Prostate gland (tissue), 2 donors: ENCODE measurements around the gene HTR6. TPM values are rescaled to one million over a fixed set of nuclear protein-coding genes. Genes with fewer than 3 reads are reported as not detected.

Experiments used
- DNase-seq: peaks from one replicate; pipeline ENCODE4 v3.0.0-alpha.2; 2019; ENCODE audit warnings: low spot score
- H3K27ac ChIP-seq, 2 donors: fragments of 200-600 bp; sonication (generic); 2 replicates each; pipeline ENCODE4 v1.5.1; 2017 to 2019
- H3K27me3 ChIP-seq: fragments of 200-600 bp; sonication (generic); replicated peaks from 2 replicates; pipeline ENCODE4 v1.5.1; 2019; ENCODE audit not compliant: insufficient read depth
- H3K36me3 ChIP-seq, 2 donors: fragments of 200-600 bp; sonication (generic); 1 replicate in 1 of 2; 2 replicates in 1 of 2; pipeline versions ENCODE4 v1.5.1 to v1.8.1; 2017 to 2019
- H3K4me1 ChIP-seq: fragments of 200-600 bp; sonication (generic); replicated peaks from 2 replicates; pipeline ENCODE4 v1.5.1; 2019
- H3K4me3 ChIP-seq, 2 donors: fragments of 200-600 bp; sonication (generic); 2 replicates each; pipeline ENCODE4 v1.5.1; 2017 to 2019
- H3K9me3 ChIP-seq: fragments of 200-600 bp; sonication (generic); 2 replicates; pipeline ENCODE4 v1.5.1; 2017
- POLR2A ChIP-seq: fragments of 450-650 bp; IDR thresholded peaks from one replicate; pipeline ENCODE4 v1.6.1; 2016; ENCODE audit warnings: antibody characterized with exemption, mild to moderate bottlenecking
- POLR2AphosphoS5 ChIP-seq: sonication (generic); formaldehyde crosslinking; IDR thresholded peaks from one replicate; pipeline ENCODE4 v1.6.1; 2017; ENCODE audit warnings: antibody characterized with exemption
- WGBS: methylation state at CpG from one replicate; pipeline ENCODE4 v1.1.5; 2018; 5-methylcytosine and 5-hydroxymethylcytosine counted together
- intact Hi-C: fragments of 100-400 bp; cut with DNase I; formaldehyde crosslinking; loops from one replicate; pipeline ENCODE4 v1.14.2; 2022
- total RNA-seq, 2 donors: library from RNA; depleted of rRNA; stranded (reverse); fragments of >200 nt; gene quantifications; one replicate each; pipeline ENCODE4 v1.1.0, GENCODE V29; 2016
- TF ChIP-seq, protein P1 (sequence below), 4 experiments: fragments of 200-600 bp in 2 of 4; fragments of 450-650 bp in 2 of 4; sonication (generic) in 2 of 4; IDR thresholded peaks; 1 replicate in 3 of 4; 2 replicates in 1 of 4; pipeline ENCODE4 v1.5.1; 2016 to 2019; ENCODE audit warnings: antibody characterized with exemption in 4 of 4, mild to moderate bottlenecking in 2 of 4, moderate library complexity in 2 of 4

Gene HTR6
- total RNA-seq, 2 donors from 2014 or later = not detected

DNA sequence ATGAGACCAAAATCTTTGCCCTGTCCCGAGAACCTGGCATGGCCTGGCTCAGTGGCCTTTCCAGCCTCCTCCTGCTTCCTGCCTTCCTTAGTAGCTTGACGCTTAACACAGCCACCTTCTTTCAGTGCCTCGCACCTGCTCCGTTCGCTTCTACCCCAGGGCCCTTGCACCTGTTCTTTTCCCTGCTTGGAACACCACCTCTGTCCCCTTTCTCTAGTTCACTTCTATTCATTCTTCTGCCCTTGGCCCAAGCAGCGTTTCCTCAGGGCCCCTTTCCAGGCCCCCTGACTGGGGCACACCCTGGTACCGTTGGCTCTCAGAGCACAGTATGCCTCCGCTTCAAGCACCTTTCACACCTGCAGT lies 9.0 kb upstream of the HTR6 start:
- WGBS = 81% methylated on average over 8 of the region's 8 CpGs
- H3K4me3 ChIP-seq = no peak overlapping the region
- DNase-seq = no peak
- peaks cover 10% of the 10 kb centered on the region for H3K4me1 ChIP-seq
- H3K27ac ChIP-seq = peak overlapping the region in 1 of 2 donors; percentile 11
- H3K9me3 ChIP-seq = no peaks in the 10 kb centered on the region
- TF ChIP-seq, protein P1, sequence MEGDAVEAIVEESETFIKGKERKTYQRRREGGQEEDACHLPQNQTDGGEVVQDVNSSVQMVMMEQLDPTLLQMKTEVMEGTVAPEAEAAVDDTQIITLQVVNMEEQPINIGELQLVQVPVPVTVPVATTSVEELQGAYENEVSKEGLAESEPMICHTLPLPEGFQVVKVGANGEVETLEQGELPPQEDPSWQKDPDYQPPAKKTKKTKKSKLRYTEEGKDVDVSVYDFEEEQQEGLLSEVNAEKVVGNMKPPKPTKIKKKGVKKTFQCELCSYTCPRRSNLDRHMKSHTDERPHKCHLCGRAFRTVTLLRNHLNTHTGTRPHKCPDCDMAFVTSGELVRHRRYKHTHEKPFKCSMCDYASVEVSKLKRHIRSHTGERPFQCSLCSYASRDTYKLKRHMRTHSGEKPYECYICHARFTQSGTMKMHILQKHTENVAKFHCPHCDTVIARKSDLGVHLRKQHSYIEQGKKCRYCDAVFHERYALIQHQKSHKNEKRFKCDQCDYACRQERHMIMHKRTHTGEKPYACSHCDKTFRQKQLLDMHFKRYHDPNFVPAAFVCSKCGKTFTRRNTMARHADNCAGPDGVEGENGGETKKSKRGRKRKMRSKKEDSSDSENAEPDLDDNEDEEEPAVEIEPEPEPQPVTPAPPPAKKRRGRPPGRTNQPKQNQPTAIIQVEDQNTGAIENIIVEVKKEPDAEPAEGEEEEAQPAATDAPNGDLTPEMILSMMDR (IDR thresholded peaks at IDR 0.05) = no peak
- TF ChIP-seq POLR2A = no peak
- TF ChIP-seq POLR2AphosphoS5 = no peak
- H3K36me3 ChIP-seq = peaks cover 6% of the 10 kb centered on the region in 2 donors
- no peaks in the 10 kb centered on the region for H3K27me3 ChIP-seq
- intact Hi-C loops = no loop called here

GRCh38 chr1:19656134-19656779 lies 8.4 kb upstream of the HTR6 start:
- WGBS = 90% methylated on average over 9 of the region's 9 CpGs
- H3K27me3 ChIP-seq = no peaks in the 10 kb centered on the region
- intact Hi-C loops = no loop called here
- DNase-seq = no peak
- H3K4me3 ChIP-seq = no peak overlapping the region
- TF ChIP-seq, protein P1 (IDR thresholded peaks at IDR 0.05) = no peak
- H3K4me1 ChIP-seq = peaks cover 5% of the 10 kb centered on the region
- no peak overlapping the region for H3K27ac ChIP-seq
- H3K9me3 ChIP-seq = no peaks in the 10 kb centered on the region
- peaks cover 6% of the 10 kb centered on the region in 2 donors for H3K36me3 ChIP-seq

DNA sequence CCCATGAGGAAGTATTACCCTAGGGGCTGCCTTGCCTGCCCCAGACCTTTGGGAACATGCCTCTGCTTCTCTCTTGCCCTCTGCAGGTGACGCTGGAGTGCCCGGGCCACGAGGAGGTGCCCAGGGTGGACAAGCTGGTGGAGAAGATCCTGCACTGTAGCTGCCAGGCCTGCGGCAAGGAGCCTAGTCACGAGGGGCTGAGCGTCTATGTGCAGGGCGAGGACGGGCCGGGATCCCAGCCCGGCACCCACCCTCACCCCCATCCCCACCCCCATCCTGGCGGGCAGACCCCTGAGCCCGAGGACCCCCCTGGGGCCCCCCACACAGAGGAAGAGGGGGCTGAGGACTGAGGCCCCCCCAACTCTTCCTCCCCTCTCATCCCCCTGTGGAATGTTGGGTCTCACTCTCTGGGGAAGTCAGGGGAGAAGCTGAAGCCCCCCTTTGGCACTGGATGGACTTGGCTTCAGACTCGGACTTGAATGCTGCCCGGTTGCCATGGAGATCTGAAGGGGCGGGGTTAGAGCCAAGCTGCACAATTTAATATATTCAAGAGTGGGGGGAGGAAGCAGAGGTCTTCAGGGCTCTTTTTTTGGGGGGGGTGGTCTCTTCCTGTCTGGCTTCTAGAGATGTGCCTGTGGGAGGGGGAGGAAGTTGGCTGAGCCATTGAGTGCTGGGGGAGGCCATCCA lies 7.8 kb upstream of the HTR6 start:
- intact Hi-C loops = no loop called here

DNA sequence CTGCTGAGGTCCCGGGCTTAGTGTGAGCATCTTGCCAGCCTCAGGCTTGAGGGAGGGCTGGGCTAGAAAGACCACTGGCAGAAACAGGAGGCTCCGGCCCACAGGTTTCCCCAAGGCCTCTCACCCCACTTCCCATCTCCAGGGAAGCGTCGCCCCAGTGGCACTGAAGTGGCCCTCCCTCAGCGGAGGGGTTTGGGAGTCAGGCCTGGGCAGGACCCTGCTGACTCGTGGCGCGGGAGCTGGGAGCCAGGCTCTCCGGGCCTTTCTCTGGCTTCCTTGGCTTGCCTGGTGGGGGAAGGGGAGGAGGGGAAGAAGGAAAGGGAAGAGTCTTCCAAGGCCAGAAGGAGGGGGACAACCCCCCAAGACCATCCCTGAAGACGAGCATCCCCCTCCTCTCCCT lies 7.2 kb upstream of the HTR6 start:
- WGBS = 65% methylated on average over 10 of the region's 10 CpGs
- no peak for DNase-seq
- intact Hi-C loops = no loop called here
- peaks cover 6% of the 10 kb centered on the region in 2 donors for H3K36me3 ChIP-seq
- TF ChIP-seq POLR2AphosphoS5 = no peak
- no peaks in the 10 kb centered on the region for H3K9me3 ChIP-seq
- no peaks in the 10 kb centered on the region for H3K27me3 ChIP-seq
- no peak overlapping the region for H3K4me3 ChIP-seq
- peaks cover 5% of the 10 kb centered on the region for H3K4me1 ChIP-seq
- H3K27ac ChIP-seq = no peak overlapping the region

More for the DNA sequence above, 7.8 kb upstream of the HTR6 start:
- Histone ChIP-seq H3K36me3 (peaks cover 6% of the 10 kb centered on the region in 2 donors), H3K4me1 (peaks cover 5% of the 10 kb centered on the region), H3K27me3 (no peaks in the 10 kb centered on the region), H3K9me3 (no peaks in the 10 kb centered on the region), H3K27ac (no peak overlapping the region), H3K4me3 (no peak overlapping the region)
- DNase-seq = no peak
- 56% methylated on average over 8 of the region's 15 CpGs for WGBS
- no peak for TF ChIP-seq POLR2AphosphoS5
- no peak for TF ChIP-seq POLR2A
- TF ChIP-seq, protein P1 (IDR thresholded peaks at IDR 0.05) = no peak

- Histone ChIP-seq H3K27me3 (no peaks in the 10 kb centered on the region), H3K27ac (no peak overlapping the region), H3K36me3 (peaks cover 6% of the 10 kb centered on the region in 2 donors), H3K9me3 (no peaks in the 10 kb centered on the region), H3K4me1 (peaks cover 5% of the 10 kb centered on the region), H3K4me3 (no peak overlapping the region)
- intact Hi-C loops = no loop called here
- WGBS = 90% methylated on average over 8 of the region's 13 CpGs
- no peak for DNase-seq
- TF ChIP-seq, protein P1 (IDR thresholded peaks at IDR 0.05) = no peak
- TF ChIP-seq POLR2A = no peak
- no peak for TF ChIP-seq POLR2AphosphoS5
Measured at GRCh38 chr1:19658186-19658585, 6.5 kb upstream of the HTR6 start.
